Keratinocyte (primary cell): ENCODE measurements around the gene CS. TPM values are rescaled to one million over a fixed set of nuclear protein-coding genes. Genes with fewer than 3 reads are reported as not detected.
"Not testable (repeated sequence)": the region's sequence is repeated elsewhere in the genome, so short reads cannot be mapped to it uniquely, and the experiment has no call there.

Experiments used
- DNase-seq: peaks from one replicate; pipeline ENCODE4 v3.0.0-alpha.2; 2011; ENCODE audit warnings: low read depth, missing footprints, low spot score
- FAIRE-seq: peaks from 2 replicates; lab custom pipeline; 2011; peaks lifted over from hg19 to GRCh38; lab: Jason Lieb, UNC
- H2AFZ ChIP-seq: 2 replicates; pipeline ENCODE4 v1.6.0; 2012; ENCODE audit warnings: low read length, control low read depth, inconsistent platforms; ENCODE audit not compliant: control insufficient read depth
- H3K27ac ChIP-seq: 2 replicates; pipeline ENCODE4 v1.5.1; 2011; ENCODE audit warnings: low read length; ENCODE audit not compliant: control insufficient read depth, insufficient read depth
- H3K27me3 ChIP-seq: 3 replicates; pipeline ENCODE4 v1.6.0; 2011; ENCODE audit warnings: low read length; ENCODE audit not compliant: control insufficient read depth, insufficient read depth; ENCODE audit errors: extremely low read depth
- H3K36me3 ChIP-seq, 2 experiments: 2 replicates in 1 of 2; 3 replicates in 1 of 2; pipeline ENCODE4 v1.5.1; 2011; ENCODE audit warnings: low read length in 2 of 2, mild to moderate bottlenecking in 1 of 2; ENCODE audit not compliant: control insufficient read depth in 2 of 2, insufficient read depth in 2 of 2; ENCODE audit errors: extremely low read depth in 1 of 2
- H3K4me1 ChIP-seq: 3 replicates; pipeline ENCODE4 v1.5.1; 2011; ENCODE audit warnings: low read length; ENCODE audit not compliant: control insufficient read depth, insufficient read depth; ENCODE audit errors: extremely low read depth
- H3K4me2 ChIP-seq: 3 replicates; pipeline ENCODE4 v1.6.0; 2011; ENCODE audit warnings: low read depth, low read length; ENCODE audit not compliant: control insufficient read depth, insufficient read depth; ENCODE audit errors: extremely low read depth
- H3K4me3 ChIP-seq, 3 experiments: fragments of 200-600 bp in 1 of 3; sonication (generic) in 1 of 3; 2 replicates in 2 of 3; 3 replicates in 1 of 3; pipeline ENCODE4 v1.5.1; 2011 to 2016; ENCODE audit warnings: low read length in 3 of 3, mild to moderate bottlenecking in 3 of 3, control low read depth in 2 of 3, inconsistent platforms in 1 of 3, low read depth in 1 of 3, mixed read lengths in 1 of 3, mixed run types in 1 of 3, moderate library complexity in 1 of 3; ENCODE audit not compliant: control insufficient read depth in 2 of 3, insufficient read depth in 2 of 3; ENCODE audit errors: extremely low read depth in 1 of 3
- H3K79me2 ChIP-seq: 2 replicates; pipeline ENCODE4 v1.6.0; 2012; ENCODE audit warnings: low read length; ENCODE audit not compliant: control insufficient read depth, insufficient read depth
- H3K9ac ChIP-seq: 3 replicates; pipeline ENCODE4 v1.6.0; 2011; ENCODE audit warnings: low read length; ENCODE audit not compliant: control insufficient read depth, insufficient read depth; ENCODE audit errors: extremely low read depth
- H3K9me1 ChIP-seq: 3 replicates; pipeline ENCODE4 v1.6.0; 2011; ENCODE audit warnings: low read length; ENCODE audit not compliant: control insufficient read depth, insufficient read depth; ENCODE audit errors: extremely low read depth
- H3K9me3 ChIP-seq: 2 replicates; pipeline ENCODE4 v1.5.1; 2012; ENCODE audit warnings: low read depth, low read length; ENCODE audit not compliant: control insufficient read depth
- H4K20me1 ChIP-seq: 3 replicates; pipeline ENCODE4 v1.6.0; 2011; ENCODE audit warnings: low read length; ENCODE audit not compliant: control insufficient read depth, insufficient read depth; ENCODE audit errors: extremely low read depth
- EZH2 ChIP-seq: IDR thresholded peaks from one replicate; pipeline ENCODE4 v1.6.1; 2012; ENCODE audit warnings: inconsistent platforms, mild to moderate bottlenecking, low read length, moderate library complexity
- dilution Hi-C: fragments of 300-500 bp; cut with MboI; formaldehyde crosslinking; loops from one replicate; pipeline ENCODE4 v1.7.0; 2020; ENCODE audit warnings: low sequenced_read_pairs; ENCODE audit not compliant: extremely low pct_ligation_motif_present
- polyA plus RNA-seq, 5 experiments: library from polyadenylated mRNA; depleted of rRNA in 3 of 5; stranded (reverse) in 3 of 5; stranded (forward) in 1 of 5; unstranded in 1 of 5; fragments of >200 nt; gene quantifications; 1 replicate in 1 of 5; 2 replicates in 3 of 5; 3 replicates in 1 of 5; pipeline versions ENCODE4 v1.2.1 to v1.2.3, GENCODE V29; 2011 to 2012; ENCODE audit warnings: missing spikeins in 2 of 5, low read depth in 1 of 5, low replicate concordance in 1 of 5
- TF ChIP-seq, protein P1 (sequence below), 3 experiments: IDR thresholded peaks in 1 of 3; conservative IDR thresholded peaks in 1 of 3; optimal IDR thresholded peaks in 1 of 3; 2 replicates in 2 of 3; 3 replicates in 1 of 3; pipeline versions ENCODE3 to v1.5.1; 2011; ENCODE audit warnings: low read length in 3 of 3, mild to moderate bottlenecking in 3 of 3, moderate library complexity in 2 of 3, control low read depth in 1 of 3, inconsistent platforms in 1 of 3; ENCODE audit not compliant: insufficient read depth in 2 of 3; ENCODE audit errors: extremely low read depth in 1 of 3

The CS gene
- polyA plus RNA-seq, 1 donor (not counting 4 experiments of a cell fraction or from before 2014, with no cell fraction given): 105 TPM

DNA sequence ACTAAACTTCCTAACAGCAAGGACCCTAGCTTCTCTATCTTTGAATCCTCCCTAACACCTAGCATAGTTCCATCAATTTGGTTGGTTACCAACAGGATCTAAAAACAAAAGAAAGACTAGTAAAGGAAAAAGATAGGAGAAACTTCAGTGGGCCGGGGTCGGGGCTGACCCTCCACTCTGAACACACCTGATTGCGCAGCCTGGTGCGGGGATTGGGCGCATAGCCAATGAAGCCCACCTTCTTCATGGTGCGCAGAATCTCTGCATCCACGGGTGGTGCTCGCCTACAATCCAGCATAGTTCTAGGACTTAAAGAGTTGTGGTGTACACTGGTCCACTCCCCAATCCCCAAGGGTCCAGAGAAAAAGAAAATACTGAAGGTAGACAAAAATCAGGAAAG lies 26.0 kb upstream of the CS start:
- dilution Hi-C loops: no loop called here

DNA sequence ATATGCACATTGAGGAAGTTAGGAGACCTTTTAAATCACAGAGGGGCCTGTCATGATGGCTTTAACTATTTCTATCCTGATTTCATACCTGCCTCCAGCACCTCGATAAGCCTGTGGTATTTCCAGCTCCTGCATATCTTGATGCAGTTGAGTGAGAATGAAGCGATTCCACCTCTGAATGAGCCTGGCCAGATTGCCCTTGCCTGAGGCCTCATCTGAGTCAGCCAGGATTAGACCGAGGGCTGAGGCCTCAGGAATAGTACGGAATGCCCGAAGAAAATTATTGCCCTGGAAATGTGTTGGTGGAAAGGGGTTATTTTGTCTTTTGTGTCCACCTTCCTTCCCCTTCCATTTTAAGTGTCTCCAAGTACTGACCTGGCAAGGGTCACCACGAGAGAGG lies 24.1 kb upstream of the CS start:
- H3K9ac ChIP-seq: no peak overlapping the region
- H3K9me1 ChIP-seq: no peaks in the 10 kb centered on the region
- FAIRE-seq: no peak
- no peaks in the 10 kb centered on the region for H3K79me2 ChIP-seq
- H3K27ac ChIP-seq: no peak overlapping the region
- no peak overlapping the region for H3K4me2 ChIP-seq
- no peak overlapping the region for H2AFZ ChIP-seq
- dilution Hi-C loops: no loop called here
- H3K27me3 ChIP-seq: no peaks in the 10 kb centered on the region
- no peak for TF ChIP-seq EZH2
- TF ChIP-seq, protein P1, sequence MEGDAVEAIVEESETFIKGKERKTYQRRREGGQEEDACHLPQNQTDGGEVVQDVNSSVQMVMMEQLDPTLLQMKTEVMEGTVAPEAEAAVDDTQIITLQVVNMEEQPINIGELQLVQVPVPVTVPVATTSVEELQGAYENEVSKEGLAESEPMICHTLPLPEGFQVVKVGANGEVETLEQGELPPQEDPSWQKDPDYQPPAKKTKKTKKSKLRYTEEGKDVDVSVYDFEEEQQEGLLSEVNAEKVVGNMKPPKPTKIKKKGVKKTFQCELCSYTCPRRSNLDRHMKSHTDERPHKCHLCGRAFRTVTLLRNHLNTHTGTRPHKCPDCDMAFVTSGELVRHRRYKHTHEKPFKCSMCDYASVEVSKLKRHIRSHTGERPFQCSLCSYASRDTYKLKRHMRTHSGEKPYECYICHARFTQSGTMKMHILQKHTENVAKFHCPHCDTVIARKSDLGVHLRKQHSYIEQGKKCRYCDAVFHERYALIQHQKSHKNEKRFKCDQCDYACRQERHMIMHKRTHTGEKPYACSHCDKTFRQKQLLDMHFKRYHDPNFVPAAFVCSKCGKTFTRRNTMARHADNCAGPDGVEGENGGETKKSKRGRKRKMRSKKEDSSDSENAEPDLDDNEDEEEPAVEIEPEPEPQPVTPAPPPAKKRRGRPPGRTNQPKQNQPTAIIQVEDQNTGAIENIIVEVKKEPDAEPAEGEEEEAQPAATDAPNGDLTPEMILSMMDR (optimal IDR thresholded peaks at IDR 0.05 in 1 of 3, IDR thresholded peaks at IDR 0.05 in 1 of 3, conservative IDR thresholded peaks at IDR 0.05 in 1 of 3; ENCODE audit: extremely low read depth in 1 of 3, insufficient read depth in 2 of 3, low read length in 3 of 3): no peak
- no peaks in the 10 kb centered on the region for H3K4me1 ChIP-seq
- H3K36me3 ChIP-seq: peaks cover 18 to 32% of the 10 kb centered on the region in 2 experiments
- no peak overlapping the region for H3K4me3 ChIP-seq
- DNase-seq: no peak
- no peaks in the 10 kb centered on the region for H3K9me3 ChIP-seq
- no peaks in the 10 kb centered on the region for H4K20me1 ChIP-seq

More for the DNA sequence above, 26.0 kb upstream of the CS start:
- H3K27ac ChIP-seq: no peak overlapping the region
- H3K4me3 ChIP-seq: no peak overlapping the region
- FAIRE-seq (no peak), DNase-seq (no peak)
- no peaks in the 10 kb centered on the region for H3K79me2 ChIP-seq
- no peak overlapping the region for H2AFZ ChIP-seq
- H3K36me3 ChIP-seq: peaks cover 13 to 26% of the 10 kb centered on the region in 2 experiments
- no peaks in the 10 kb centered on the region for H4K20me1 ChIP-seq
- no peaks in the 10 kb centered on the region for H3K27me3 ChIP-seq
- no peak overlapping the region for H3K4me2 ChIP-seq
- no peak overlapping the region for H3K9ac ChIP-seq
- H3K4me1 ChIP-seq: no peaks in the 10 kb centered on the region
- no peaks in the 10 kb centered on the region for H3K9me3 ChIP-seq
- H3K9me1 ChIP-seq: no peaks in the 10 kb centered on the region
- TF ChIP-seq, protein P1 (optimal IDR thresholded peaks at IDR 0.05 in 1 of 3, IDR thresholded peaks at IDR 0.05 in 1 of 3, conservative IDR thresholded peaks at IDR 0.05 in 1 of 3; ENCODE audit: extremely low read depth in 1 of 3, insufficient read depth in 2 of 3, low read length in 3 of 3): no peak
- no peak for TF ChIP-seq EZH2

DNA sequence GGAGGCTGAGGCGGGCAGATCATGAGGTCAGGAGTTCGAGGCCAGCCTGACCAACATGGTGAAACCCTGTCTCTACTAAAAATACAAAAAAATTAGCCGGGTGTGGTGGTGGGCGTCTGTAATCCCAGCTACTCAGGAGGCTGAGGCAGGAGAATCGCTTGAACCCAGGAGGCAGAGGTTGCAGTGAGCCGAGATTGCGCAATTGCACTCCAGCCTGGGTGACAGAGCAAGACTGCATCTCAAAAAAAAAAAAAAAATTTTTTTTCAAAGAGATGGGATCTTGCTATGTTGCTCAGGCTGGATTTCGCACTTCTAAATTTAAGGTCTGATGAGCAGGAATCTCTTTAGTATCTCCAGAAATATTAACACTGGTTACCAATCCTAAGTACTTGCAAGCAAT lies 21.5 kb upstream of the CS start:
- H3K4me3 ChIP-seq, H3K27ac ChIP-seq, H3K9ac ChIP-seq, H3K27me3 ChIP-seq, H2AFZ ChIP-seq, FAIRE-seq, H3K9me1 ChIP-seq, DNase-seq, H3K79me2 ChIP-seq, H3K4me1 ChIP-seq, H3K9me3 ChIP-seq, H3K4me2 ChIP-seq, H4K20me1 ChIP-seq, dilution Hi-C loops: not testable (repeated sequence)
- peaks cover 18 to 29% of the 10 kb centered on the region in 2 experiments for H3K36me3 ChIP-seq
